ENCODE data around the gene GTF2H2C.

GRCh38 chr5:69519285-69519684, 40.7 kb upstream of the GTF2H2C start:
- no peak for TF ChIP-seq CTCF (IDR thresholded peaks at IDR 0.05)
- no peak for TF ChIP-seq POLR2A (IDR thresholded peaks at IDR 0.05)
